ENCODE measurements around the gene BABAM2. TPM values are rescaled to one million over a fixed set of nuclear protein-coding genes. Genes with fewer than 3 reads are reported as not detected.

Gene BABAM2
- total RNA-seq, 4 donors from 2014 or later, result 35.5 to 44.9 (median 39.9) TPM

- Histone ChIP-seq H3K27me3 (no peaks in the 10 kb centered on the region), H3K4me1 (peaks cover 0 to 14% (median 7%) of the 10 kb centered on the region in 4 donors), H3K36me3 (no peaks in the 10 kb centered on the region), H3K4me3 (no peak overlapping the region), H3K9me3 (no peaks in the 10 kb centered on the region), H3K27ac (replicated peaks in 1 of 4) (no peak overlapping the region)
- TF ChIP-seq, protein P1, sequence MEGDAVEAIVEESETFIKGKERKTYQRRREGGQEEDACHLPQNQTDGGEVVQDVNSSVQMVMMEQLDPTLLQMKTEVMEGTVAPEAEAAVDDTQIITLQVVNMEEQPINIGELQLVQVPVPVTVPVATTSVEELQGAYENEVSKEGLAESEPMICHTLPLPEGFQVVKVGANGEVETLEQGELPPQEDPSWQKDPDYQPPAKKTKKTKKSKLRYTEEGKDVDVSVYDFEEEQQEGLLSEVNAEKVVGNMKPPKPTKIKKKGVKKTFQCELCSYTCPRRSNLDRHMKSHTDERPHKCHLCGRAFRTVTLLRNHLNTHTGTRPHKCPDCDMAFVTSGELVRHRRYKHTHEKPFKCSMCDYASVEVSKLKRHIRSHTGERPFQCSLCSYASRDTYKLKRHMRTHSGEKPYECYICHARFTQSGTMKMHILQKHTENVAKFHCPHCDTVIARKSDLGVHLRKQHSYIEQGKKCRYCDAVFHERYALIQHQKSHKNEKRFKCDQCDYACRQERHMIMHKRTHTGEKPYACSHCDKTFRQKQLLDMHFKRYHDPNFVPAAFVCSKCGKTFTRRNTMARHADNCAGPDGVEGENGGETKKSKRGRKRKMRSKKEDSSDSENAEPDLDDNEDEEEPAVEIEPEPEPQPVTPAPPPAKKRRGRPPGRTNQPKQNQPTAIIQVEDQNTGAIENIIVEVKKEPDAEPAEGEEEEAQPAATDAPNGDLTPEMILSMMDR (IDR thresholded peaks at IDR 0.05), result no peak
- no peak for DNase-seq (ENCODE audit: extremely low spot score)
- 50% methylated on average over 3 of the region's 3 CpGs for WGBS
- intact Hi-C loops (cut with DNase I), result no loop called here
Observed at GRCh38 chr2:27988306-27988705, 97.8 kb downstream of the BABAM2 start.

GRCh38 chr2:27988718-27989117 lies 98.2 kb downstream of the BABAM2 start:
- no peak for TF ChIP-seq POLR2AphosphoS5 (IDR thresholded peaks at IDR 0.05)
- no peak for TF ChIP-seq POLR2A (IDR thresholded peaks at IDR 0.05; ENCODE audit: low read depth)
- intact Hi-C loops (cut with DNase I), result no loop called here
- WGBS, result 85% methylated on average over 2 of the region's 2 CpGs

DNA sequence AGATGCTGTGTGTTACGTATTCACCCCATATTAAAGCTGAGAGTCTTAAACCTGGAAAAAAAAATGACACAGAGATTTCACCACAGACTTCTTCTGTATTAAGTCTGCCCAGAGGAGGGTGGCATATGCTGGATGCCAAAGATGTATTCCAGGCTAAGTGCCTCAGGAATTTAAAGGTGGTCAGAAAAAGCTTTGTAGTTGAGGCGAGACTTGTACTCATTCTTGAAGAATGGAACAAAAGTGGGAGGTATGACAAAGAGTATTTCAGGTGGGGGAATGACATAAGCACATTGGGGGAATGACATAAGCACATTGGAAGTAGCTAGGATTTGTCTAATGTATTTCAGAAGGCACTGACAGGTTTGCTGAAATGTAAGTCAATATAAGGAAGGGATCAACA lies 98.6 kb downstream of the BABAM2 start:
- WGBS, result 96% methylated on average over 2 of the region's 2 CpGs
- H3K27me3 ChIP-seq, result no peaks in the 10 kb centered on the region
- intact Hi-C loops (cut with DNase I), result no loop called here
- H3K27ac ChIP-seq (replicated peaks in 1 of 4), result no peak overlapping the region
- peaks cover 3 to 15% (median 9%) of the 10 kb centered on the region in 4 donors for H3K4me1 ChIP-seq
- TF ChIP-seq POLR2AphosphoS5 (IDR thresholded peaks at IDR 0.05) (no peak), EP300 (IDR thresholded peaks at IDR 0.05) (no peak)
- TF ChIP-seq, protein P1 (IDR thresholded peaks at IDR 0.05), result no peak
- H3K9me3 ChIP-seq, result no peaks in the 10 kb centered on the region
- H3K4me3 ChIP-seq, result no peak overlapping the region
- DNase-seq (ENCODE audit: extremely low spot score), result no peak
- no peaks in the 10 kb centered on the region for H3K36me3 ChIP-seq

More at GRCh38 chr2:27988718-27989117, 98.2 kb downstream of the BABAM2 start:
- no peak overlapping the region for H3K27ac ChIP-seq (replicated peaks in 1 of 4)
- DNase-seq (ENCODE audit: extremely low spot score), result no peak
- no peak overlapping the region for H3K4me3 ChIP-seq
- H3K27me3 ChIP-seq, result no peaks in the 10 kb centered on the region
- no peaks in the 10 kb centered on the region for H3K9me3 ChIP-seq
- peaks cover 3 to 15% (median 9%) of the 10 kb centered on the region in 4 donors for H3K4me1 ChIP-seq
- H3K36me3 ChIP-seq, result no peaks in the 10 kb centered on the region

- no peak overlapping the region for H3K4me3 ChIP-seq
- H3K36me3 ChIP-seq, result peaks cover 0 to 3% (median 0%) of the 10 kb centered on the region in 4 donors
- 90% methylated on average over 4 of the region's 4 CpGs for WGBS
- H3K9me3 ChIP-seq, result no peaks in the 10 kb centered on the region
- DNase-seq (ENCODE audit: extremely low spot score), result no peak
- no peak for TF ChIP-seq POLR2A (IDR thresholded peaks at IDR 0.05; ENCODE audit: low read depth)
- peaks cover 3 to 15% (median 9%) of the 10 kb centered on the region in 4 donors for H3K4me1 ChIP-seq
- H3K27ac ChIP-seq (replicated peaks in 1 of 4), result no peak overlapping the region
- no peaks in the 10 kb centered on the region for H3K27me3 ChIP-seq
- intact Hi-C loops (cut with DNase I), result no loop called here
Observed at GRCh38 chr2:27990030-27990590, 99.6 kb downstream of the BABAM2 start.

DNA sequence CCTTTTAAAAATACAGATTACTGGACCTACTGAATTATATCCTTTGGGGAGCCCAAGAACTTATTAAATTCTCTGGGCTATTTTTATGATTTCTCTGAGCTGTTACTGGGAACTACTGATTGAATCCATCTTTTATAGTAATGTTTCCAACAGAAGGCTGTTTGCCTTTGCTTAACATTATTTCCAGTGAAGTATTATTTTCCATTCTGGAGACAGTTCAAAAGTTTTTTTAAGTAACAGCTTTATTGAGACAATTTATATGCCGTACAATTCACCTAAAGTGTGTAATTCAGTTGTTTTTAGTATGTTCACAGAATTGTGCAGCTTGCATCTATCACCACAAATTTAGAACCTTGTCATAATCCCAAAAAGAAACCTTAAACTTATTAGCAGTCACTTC lies 100.6 kb downstream of the BABAM2 start:
- no peaks in the 10 kb centered on the region for H3K9me3 ChIP-seq
- no peak overlapping the region for H3K4me3 ChIP-seq
- no peak overlapping the region for H3K27ac ChIP-seq (replicated peaks in 1 of 4)
- intact Hi-C loops (cut with DNase I), result no loop called here
- WGBS, result 30% methylated on average over 1 of the region's 1 CpG
- H3K36me3 ChIP-seq, result peaks cover 0 to 5% (median 0%) of the 10 kb centered on the region in 4 donors
- no peak for TF ChIP-seq EP300 (IDR thresholded peaks at IDR 0.05)
- TF ChIP-seq POLR2AphosphoS5 (IDR thresholded peaks at IDR 0.05), result no peak
- TF ChIP-seq POLR2A (IDR thresholded peaks at IDR 0.05; ENCODE audit: low read depth), result no peak
- TF ChIP-seq, protein P1 (IDR thresholded peaks at IDR 0.05), result no peak
- H3K4me1 ChIP-seq, result peaks cover 3 to 15% (median 9%) of the 10 kb centered on the region in 4 donors
- H3K27me3 ChIP-seq, result no peaks in the 10 kb centered on the region
- DNase-seq (ENCODE audit: extremely low spot score), result no peak

DNA sequence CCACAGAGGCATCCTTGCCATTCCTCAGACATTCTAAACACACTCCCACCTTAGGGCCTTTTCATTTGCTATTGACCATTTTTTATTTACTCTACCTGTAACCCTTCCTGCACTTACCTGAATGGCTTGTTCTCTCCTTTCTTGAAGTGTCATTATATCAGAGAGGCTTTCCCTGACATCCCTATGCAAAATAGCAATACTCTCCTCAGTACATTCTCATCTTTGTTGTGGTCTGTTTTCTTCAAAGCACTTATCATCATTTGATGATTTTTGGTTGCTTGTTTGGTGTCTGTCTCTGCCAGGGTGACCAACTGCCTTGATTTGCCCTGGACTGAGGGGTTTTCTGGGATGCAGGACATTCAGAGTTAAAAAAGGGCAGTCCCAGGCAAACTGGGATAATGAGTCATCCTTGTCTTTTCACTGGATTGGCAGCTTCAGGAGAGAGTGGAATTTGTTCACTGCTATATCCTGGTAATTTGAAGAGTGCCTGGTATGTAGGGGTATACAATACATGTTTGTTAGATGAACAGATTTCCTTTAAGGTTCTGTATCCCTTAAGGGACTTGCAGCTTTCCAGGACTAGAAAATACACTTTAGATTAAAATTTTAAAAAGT lies 102.4 kb downstream of the BABAM2 start:
- Histone ChIP-seq H3K27ac (replicated peaks in 1 of 4) (no peak overlapping the region), H3K4me3 (no peak overlapping the region), H3K4me1 (peaks cover 3 to 15% (median 8%) of the 10 kb centered on the region in 4 donors), H3K27me3 (no peaks in the 10 kb centered on the region), H3K36me3 (peaks cover 0 to 5% (median 0%) of the 10 kb centered on the region in 4 donors), H3K9me3 (no peaks in the 10 kb centered on the region)
- TF ChIP-seq POLR2AphosphoS5 (IDR thresholded peaks at IDR 0.05), result no peak
- TF ChIP-seq, protein P1 (IDR thresholded peaks at IDR 0.05), result no peak
- no peak for TF ChIP-seq EP300 (IDR thresholded peaks at IDR 0.05)
- no peak for TF ChIP-seq POLR2A (IDR thresholded peaks at IDR 0.05; ENCODE audit: low read depth)
- DNase-seq (ENCODE audit: extremely low spot score), result no peak
- intact Hi-C loops (cut with DNase I), result no loop called here

Data from esophagus muscularis mucosa (tissue), 4 donors.